Measurements from ENCODE around the gene CLMN. TPM values are rescaled to one million over a fixed set of nuclear protein-coding genes. Genes with fewer than 3 reads are reported as not detected.

The CLMN gene
- total and polyA plus RNA-seq, 2 experiments from 2014 or later, result 3.2 to 5.7 TPM

DNA sequence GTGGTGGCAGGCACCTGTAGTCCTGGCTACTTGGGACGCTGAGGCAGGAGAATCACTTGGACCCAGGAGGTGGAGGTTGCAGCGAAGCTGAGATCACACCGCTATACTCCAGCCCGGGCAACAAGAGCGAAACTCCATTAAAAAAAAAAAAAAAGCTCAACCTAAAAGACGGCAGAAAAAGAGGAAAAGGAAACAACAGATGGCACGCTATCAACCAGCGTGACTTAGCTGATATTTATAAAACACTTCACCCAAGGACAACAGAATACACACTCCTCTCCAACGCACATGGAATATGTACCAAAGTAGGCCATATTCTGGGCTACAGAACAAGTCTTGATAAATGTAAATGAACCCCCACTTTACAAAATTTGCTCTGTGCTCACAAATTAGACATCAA is 34.0 kb upstream of the CLMN start:
- no peaks in the 10 kb centered on the region; the same call in 1 of the 2 replicates for H3K4me1 ChIP-seq (ENCODE audit: insufficient read depth)
- H3K36me3 ChIP-seq (ENCODE audit: insufficient read depth), result no peaks in the 10 kb centered on the region
- Mint-ChIP-seq H3K27ac (no peak overlapping the region), H3K27me3 (ENCODE audit: insufficient read depth, low read depth, poor library complexity) (no peaks in the 10 kb centered on the region), H3K9me3 (peaks cover 12% of the 10 kb centered on the region), H3K4me1 (peaks cover 3% of the 10 kb centered on the region; the same call in 1 of the 3 replicates), H3K4me3 (no peak overlapping the region), H3K36me3 (ENCODE audit: low read depth) (peaks cover 4% of the 10 kb centered on the region; the same call in 1 of the 3 replicates)
- no peaks in the 10 kb centered on the region for H4K20me1 ChIP-seq (replicated peaks; ENCODE audit: insufficient read depth)
- H2AFZ ChIP-seq, result no peak overlapping the region
- DNase-seq (ENCODE audit: low spot score) (no peak), ATAC-seq (no peak)
- no peaks in the 10 kb centered on the region for H3K27me3 ChIP-seq (ENCODE audit: insufficient read depth)
- H3K27ac ChIP-seq (ENCODE audit: low read depth), result no peak overlapping the region
- H3K4me2 ChIP-seq, result no peak overlapping the region
- TF ChIP-seq POLR2AphosphoS5 (IDR thresholded peaks at IDR 0.05; ENCODE audit: low read depth) (no peak), CREB1 (CRISPR knock-in tag; IDR thresholded peaks at IDR 0.05; ENCODE audit: low read depth) (no peak), EZH2phosphoT487 (IDR thresholded peaks at IDR 0.05; ENCODE audit: unreplicated experiment) (no peak), NANOG (IDR thresholded peaks at IDR 0.05; ENCODE audit: borderline replicate concordance) (no peak)
- TF ChIP-seq, protein P1, sequence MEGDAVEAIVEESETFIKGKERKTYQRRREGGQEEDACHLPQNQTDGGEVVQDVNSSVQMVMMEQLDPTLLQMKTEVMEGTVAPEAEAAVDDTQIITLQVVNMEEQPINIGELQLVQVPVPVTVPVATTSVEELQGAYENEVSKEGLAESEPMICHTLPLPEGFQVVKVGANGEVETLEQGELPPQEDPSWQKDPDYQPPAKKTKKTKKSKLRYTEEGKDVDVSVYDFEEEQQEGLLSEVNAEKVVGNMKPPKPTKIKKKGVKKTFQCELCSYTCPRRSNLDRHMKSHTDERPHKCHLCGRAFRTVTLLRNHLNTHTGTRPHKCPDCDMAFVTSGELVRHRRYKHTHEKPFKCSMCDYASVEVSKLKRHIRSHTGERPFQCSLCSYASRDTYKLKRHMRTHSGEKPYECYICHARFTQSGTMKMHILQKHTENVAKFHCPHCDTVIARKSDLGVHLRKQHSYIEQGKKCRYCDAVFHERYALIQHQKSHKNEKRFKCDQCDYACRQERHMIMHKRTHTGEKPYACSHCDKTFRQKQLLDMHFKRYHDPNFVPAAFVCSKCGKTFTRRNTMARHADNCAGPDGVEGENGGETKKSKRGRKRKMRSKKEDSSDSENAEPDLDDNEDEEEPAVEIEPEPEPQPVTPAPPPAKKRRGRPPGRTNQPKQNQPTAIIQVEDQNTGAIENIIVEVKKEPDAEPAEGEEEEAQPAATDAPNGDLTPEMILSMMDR (conservative IDR thresholded peaks at IDR 0.05; ENCODE audit: low read depth in 2 of 2), result no peak
- H3K9me2 ChIP-seq (ENCODE audit: insufficient read depth), result no peaks in the 10 kb centered on the region
- no peaks in the 10 kb centered on the region for H3F3A ChIP-seq (replicated peaks; ENCODE audit: low read depth)
- H3K4me3 ChIP-seq, result no peak overlapping the region
- H3K79me2 ChIP-seq (replicated peaks; ENCODE audit: insufficient read depth), result no peaks in the 10 kb centered on the region

DNA sequence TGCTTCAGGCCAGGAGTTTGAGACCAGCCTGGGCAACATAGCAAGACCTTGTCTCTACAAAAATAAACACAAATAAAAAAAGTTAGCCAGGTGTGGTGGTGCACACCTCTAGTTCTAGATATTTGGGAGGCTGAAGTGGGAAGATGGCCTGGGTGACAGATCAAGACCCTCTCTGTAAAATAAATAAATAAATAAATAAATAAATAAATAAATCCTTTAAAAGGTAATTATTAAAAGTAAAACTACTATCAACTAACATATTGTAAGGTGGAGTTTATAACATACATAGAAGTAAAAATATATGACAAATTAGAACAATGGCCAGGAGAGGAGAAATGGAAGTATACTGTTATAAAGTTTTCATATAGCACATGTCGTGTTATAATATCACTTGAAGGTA is 33.3 kb upstream of the CLMN start:
- Histone ChIP-seq H3K79me2 (replicated peaks; ENCODE audit: insufficient read depth) (no peaks in the 10 kb centered on the region), H3K36me3 (ENCODE audit: insufficient read depth) (no peaks in the 10 kb centered on the region), H3K4me2 (no peak overlapping the region), H3K9me2 (ENCODE audit: insufficient read depth) (no peaks in the 10 kb centered on the region), H3K4me3 (no peak overlapping the region), H3F3A (replicated peaks; ENCODE audit: low read depth) (no peaks in the 10 kb centered on the region), H3K4me1 (ENCODE audit: insufficient read depth) (no peaks in the 10 kb centered on the region; the same call in 1 of the 2 replicates), H4K20me1 (replicated peaks; ENCODE audit: insufficient read depth) (no peaks in the 10 kb centered on the region), H2AFZ (no peak overlapping the region), H3K27ac (ENCODE audit: low read depth) (no peak overlapping the region), H3K27me3 (ENCODE audit: insufficient read depth) (no peaks in the 10 kb centered on the region)
- ATAC-seq (no peak), DNase-seq (ENCODE audit: low spot score) (no peak)
- Mint-ChIP-seq H3K36me3 (ENCODE audit: low read depth) (peaks cover 4% of the 10 kb centered on the region; the same call in 1 of the 3 replicates), H3K4me3 (no peak overlapping the region), H3K9me3 (peaks cover 12% of the 10 kb centered on the region), H3K4me1 (peaks cover 3% of the 10 kb centered on the region; the same call in 1 of the 3 replicates), H3K27ac (no peak overlapping the region), H3K27me3 (ENCODE audit: insufficient read depth, low read depth, poor library complexity) (no peaks in the 10 kb centered on the region)
- TF ChIP-seq, protein P2, sequence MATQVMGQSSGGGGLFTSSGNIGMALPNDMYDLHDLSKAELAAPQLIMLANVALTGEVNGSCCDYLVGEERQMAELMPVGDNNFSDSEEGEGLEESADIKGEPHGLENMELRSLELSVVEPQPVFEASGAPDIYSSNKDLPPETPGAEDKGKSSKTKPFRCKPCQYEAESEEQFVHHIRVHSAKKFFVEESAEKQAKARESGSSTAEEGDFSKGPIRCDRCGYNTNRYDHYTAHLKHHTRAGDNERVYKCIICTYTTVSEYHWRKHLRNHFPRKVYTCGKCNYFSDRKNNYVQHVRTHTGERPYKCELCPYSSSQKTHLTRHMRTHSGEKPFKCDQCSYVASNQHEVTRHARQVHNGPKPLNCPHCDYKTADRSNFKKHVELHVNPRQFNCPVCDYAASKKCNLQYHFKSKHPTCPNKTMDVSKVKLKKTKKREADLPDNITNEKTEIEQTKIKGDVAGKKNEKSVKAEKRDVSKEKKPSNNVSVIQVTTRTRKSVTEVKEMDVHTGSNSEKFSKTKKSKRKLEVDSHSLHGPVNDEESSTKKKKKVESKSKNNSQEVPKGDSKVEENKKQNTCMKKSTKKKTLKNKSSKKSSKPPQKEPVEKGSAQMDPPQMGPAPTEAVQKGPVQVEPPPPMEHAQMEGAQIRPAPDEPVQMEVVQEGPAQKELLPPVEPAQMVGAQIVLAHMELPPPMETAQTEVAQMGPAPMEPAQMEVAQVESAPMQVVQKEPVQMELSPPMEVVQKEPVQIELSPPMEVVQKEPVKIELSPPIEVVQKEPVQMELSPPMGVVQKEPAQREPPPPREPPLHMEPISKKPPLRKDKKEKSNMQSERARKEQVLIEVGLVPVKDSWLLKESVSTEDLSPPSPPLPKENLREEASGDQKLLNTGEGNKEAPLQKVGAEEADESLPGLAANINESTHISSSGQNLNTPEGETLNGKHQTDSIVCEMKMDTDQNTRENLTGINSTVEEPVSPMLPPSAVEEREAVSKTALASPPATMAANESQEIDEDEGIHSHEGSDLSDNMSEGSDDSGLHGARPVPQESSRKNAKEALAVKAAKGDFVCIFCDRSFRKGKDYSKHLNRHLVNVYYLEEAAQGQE (IDR thresholded peaks at IDR 0.05; ENCODE audit: unreplicated experiment), result no peak
- TF ChIP-seq EZH2phosphoT487 (IDR thresholded peaks at IDR 0.05; ENCODE audit: unreplicated experiment) (no peak), JUNB (IDR thresholded peaks at IDR 0.05; ENCODE audit: unreplicated experiment) (no peak), POLR2AphosphoS5 (IDR thresholded peaks at IDR 0.05; ENCODE audit: low read depth) (no peak), ZNF331 (CRISPR knock-in tag; IDR thresholded peaks at IDR 0.05; ENCODE audit: low read depth) (no peak), ZNF114 (CRISPR knock-in tag; IDR thresholded peaks at IDR 0.05) (no peak)
- TF ChIP-seq, protein P3, sequence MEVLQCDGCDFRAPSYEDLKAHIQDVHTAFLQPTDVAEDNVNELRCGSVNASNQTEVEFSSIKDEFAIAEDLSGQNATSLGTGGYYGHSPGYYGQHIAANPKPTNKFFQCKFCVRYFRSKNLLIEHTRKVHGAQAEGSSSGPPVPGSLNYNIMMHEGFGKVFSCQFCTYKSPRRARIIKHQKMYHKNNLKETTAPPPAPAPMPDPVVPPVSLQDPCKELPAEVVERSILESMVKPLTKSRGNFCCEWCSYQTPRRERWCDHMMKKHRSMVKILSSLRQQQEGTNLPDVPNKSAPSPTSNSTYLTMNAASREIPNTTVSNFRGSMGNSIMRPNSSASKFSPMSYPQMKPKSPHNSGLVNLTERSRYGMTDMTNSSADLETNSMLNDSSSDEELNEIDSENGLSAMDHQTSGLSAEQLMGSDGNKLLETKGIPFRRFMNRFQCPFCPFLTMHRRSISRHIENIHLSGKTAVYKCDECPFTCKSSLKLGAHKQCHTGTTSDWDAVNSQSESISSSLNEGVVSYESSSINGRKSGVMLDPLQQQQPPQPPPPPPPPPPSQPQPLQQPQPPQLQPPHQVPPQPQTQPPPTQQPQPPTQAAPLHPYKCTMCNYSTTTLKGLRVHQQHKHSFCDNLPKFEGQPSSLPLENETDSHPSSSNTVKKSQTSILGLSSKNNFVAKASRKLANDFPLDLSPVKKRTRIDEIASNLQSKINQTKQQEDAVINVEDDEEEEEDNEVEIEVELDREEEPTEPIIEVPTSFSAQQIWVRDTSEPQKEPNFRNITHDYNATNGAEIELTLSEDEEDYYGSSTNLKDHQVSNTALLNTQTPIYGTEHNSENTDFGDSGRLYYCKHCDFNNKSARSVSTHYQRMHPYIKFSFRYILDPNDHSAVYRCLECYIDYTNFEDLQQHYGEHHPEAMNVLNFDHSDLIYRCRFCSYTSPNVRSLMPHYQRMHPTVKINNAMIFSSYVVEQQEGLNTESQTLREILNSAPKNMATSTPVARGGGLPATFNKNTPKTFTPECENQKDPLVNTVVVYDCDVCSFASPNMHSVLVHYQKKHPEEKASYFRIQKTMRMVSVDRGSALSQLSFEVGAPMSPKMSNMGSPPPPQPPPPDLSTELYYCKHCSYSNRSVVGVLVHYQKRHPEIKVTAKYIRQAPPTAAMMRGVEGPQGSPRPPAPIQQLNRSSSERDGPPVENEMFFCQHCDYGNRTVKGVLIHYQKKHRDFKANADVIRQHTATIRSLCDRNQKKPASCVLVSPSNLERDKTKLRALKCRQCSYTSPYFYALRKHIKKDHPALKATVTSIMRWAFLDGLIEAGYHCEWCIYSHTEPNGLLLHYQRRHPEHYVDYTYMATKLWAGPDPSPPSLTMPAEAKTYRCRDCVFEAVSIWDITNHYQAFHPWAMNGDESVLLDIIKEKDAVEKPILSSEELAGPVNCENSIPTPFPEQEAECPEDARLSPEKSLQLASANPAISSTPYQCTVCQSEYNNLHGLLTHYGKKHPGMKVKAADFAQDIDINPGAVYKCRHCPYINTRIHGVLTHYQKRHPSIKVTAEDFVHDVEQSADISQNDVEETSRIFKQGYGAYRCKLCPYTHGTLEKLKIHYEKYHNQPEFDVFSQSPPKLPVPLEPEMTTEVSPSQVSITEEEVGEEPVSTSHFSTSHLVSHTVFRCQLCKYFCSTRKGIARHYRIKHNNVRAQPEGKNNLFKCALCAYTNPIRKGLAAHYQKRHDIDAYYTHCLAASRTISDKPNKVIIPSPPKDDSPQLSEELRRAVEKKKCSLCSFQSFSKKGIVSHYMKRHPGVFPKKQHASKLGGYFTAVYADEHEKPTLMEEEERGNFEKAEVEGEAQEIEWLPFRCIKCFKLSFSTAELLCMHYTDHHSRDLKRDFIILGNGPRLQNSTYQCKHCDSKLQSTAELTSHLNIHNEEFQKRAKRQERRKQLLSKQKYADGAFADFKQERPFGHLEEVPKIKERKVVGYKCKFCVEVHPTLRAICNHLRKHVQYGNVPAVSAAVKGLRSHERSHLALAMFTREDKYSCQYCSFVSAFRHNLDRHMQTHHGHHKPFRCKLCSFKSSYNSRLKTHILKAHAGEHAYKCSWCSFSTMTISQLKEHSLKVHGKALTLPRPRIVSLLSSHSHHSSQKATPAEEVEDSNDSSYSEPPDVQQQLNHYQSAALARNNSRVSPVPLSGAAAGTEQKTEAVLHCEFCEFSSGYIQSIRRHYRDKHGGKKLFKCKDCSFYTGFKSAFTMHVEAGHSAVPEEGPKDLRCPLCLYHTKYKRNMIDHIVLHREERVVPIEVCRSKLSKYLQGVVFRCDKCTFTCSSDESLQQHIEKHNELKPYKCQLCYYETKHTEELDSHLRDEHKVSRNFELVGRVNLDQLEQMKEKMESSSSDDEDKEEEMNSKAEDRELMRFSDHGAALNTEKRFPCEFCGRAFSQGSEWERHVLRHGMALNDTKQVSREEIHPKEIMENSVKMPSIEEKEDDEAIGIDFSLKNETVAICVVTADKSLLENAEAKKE (CRISPR knock-in tag; IDR thresholded peaks at IDR 0.05), result no peak
